ENCODE results near the gene TRRAP.

The TRRAP gene

DNA sequence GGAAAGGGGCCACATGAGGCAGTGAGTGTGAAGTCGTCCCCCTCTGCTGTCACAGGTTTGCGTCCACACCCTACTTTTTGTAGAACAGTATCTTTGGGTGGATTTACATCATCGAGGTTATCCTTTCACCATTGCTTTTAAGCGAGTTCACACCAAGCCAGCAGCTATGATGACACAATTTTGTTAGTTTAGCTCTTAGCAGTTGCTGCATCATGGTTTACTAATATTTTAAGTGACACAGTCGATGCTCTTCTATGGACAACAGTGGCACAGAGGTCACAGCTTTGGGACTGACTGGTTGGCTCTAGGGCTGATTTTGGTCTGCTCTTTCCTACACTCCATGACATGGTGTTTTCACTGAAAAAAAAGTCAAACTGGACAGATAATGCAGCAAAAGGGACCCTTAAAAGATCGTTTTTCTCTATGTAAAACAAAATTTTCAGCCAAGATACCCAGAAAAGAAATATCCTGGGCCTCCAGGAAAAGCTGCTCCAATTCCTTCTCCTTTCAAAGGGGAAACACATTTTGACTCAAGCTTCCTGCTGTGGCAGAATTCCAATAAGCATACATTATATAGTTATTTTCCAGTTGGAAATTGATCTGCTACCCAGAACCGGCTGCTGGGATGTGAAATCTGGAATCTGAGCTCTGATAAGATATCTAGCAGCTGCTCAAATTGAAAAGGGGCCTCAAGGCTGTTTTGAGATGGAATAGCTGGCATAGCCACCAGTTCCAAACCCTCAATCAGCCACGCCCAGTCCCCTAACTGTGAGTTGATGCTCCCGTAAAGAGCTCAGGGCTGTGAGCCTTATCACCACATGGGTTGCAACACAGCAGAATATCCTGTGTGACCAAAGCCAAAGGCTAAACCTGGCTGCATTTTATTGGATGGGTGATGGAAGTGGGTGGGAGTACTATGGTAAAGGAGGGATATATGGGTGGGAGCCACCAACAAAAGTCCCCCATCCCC lies 151.4 kb downstream of the TRRAP start:
- no peaks in the 10 kb centered on the region for H3K9me3 ChIP-seq (ENCODE audit: control insufficient read depth, low read length)
- no peaks in the 10 kb centered on the region for H3K4me1 ChIP-seq
- no peaks in the 10 kb centered on the region for H3K36me3 ChIP-seq (ENCODE audit: control insufficient read depth, insufficient read depth, low read length)
- TF ChIP-seq, protein P1, sequence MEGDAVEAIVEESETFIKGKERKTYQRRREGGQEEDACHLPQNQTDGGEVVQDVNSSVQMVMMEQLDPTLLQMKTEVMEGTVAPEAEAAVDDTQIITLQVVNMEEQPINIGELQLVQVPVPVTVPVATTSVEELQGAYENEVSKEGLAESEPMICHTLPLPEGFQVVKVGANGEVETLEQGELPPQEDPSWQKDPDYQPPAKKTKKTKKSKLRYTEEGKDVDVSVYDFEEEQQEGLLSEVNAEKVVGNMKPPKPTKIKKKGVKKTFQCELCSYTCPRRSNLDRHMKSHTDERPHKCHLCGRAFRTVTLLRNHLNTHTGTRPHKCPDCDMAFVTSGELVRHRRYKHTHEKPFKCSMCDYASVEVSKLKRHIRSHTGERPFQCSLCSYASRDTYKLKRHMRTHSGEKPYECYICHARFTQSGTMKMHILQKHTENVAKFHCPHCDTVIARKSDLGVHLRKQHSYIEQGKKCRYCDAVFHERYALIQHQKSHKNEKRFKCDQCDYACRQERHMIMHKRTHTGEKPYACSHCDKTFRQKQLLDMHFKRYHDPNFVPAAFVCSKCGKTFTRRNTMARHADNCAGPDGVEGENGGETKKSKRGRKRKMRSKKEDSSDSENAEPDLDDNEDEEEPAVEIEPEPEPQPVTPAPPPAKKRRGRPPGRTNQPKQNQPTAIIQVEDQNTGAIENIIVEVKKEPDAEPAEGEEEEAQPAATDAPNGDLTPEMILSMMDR (IDR thresholded peaks at IDR 0.05), result no peak
- H3K4me2 ChIP-seq (ENCODE audit: low read length), result no peak overlapping the region
- H3K9ac ChIP-seq, result no peak overlapping the region
- H3K27ac ChIP-seq, result peak overlapping the region; percentile 62
- no peak overlapping the region for H3K4me3 ChIP-seq (ENCODE audit: low read depth, low read length)
- H2AFZ ChIP-seq, result no peak overlapping the region
- H3K79me2 ChIP-seq, result no peaks in the 10 kb centered on the region
- H3K27me3 ChIP-seq (ENCODE audit: control insufficient read depth, insufficient read depth, low read length), result no peaks in the 10 kb centered on the region

DNA sequence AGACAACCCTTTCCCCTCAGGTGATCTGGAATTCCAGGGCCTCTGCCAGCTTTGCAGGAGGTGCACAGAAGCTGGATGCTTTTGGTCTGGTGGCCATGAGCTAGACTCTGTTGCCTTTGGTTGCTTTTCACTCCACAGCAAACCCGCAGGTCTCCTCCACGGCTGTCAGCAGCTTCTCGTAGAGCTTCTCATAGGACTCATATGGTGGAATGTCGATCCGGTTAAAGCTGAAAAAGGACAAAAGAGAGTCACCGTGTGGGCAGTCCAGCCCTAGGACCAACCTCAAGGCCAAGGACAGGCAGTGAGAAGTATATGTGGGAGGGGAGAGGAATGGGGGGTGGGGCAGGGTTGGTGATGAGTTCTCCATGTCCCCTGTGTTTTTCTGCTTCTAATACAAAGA lies 152.1 kb downstream of the TRRAP start:
- no peaks in the 10 kb centered on the region for H3K79me2 ChIP-seq
- H3K27ac ChIP-seq, result peak overlapping the region; percentile 62
- TF ChIP-seq, protein P1 (IDR thresholded peaks at IDR 0.05), result no peak
- H3K4me3 ChIP-seq (ENCODE audit: low read depth, low read length), result no peak overlapping the region
- H3K4me1 ChIP-seq, result no peaks in the 10 kb centered on the region
- no peak overlapping the region for H2AFZ ChIP-seq
- no peak overlapping the region for H3K9ac ChIP-seq
- H3K36me3 ChIP-seq (ENCODE audit: control insufficient read depth, insufficient read depth, low read length), result no peaks in the 10 kb centered on the region
- no peaks in the 10 kb centered on the region for H3K27me3 ChIP-seq (ENCODE audit: control insufficient read depth, insufficient read depth, low read length)
- no peak overlapping the region for H3K4me2 ChIP-seq (ENCODE audit: low read length)
- H3K9me3 ChIP-seq (ENCODE audit: control insufficient read depth, low read length), result no peaks in the 10 kb centered on the region

DNA sequence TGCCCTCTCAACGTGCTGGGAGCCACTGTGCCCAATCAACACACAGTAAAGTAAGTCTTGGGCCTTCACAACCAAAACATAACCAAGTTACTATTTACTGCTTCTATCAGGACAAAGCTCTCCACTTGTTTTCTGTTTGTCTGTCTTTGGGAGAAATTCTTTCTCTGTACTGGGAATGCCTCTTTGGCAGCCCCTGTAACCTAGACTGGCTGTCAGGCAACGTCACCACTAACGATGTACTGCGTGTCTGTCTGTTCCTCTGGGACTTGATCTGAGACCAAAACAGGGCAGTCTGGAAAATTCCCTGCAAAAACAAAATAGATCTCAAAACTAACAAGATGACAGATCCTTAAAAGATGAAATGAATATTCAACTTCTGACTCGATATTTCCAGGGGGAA lies 152.6 kb downstream of the TRRAP start:
- Histone ChIP-seq H3K27me3 (ENCODE audit: control insufficient read depth, insufficient read depth, low read length) (no peaks in the 10 kb centered on the region), H3K27ac (peak overlapping the region; percentile 62), H3K4me2 (ENCODE audit: low read length) (no peak overlapping the region), H3K9me3 (ENCODE audit: control insufficient read depth, low read length) (no peaks in the 10 kb centered on the region), H2AFZ (no peak overlapping the region), H3K36me3 (ENCODE audit: control insufficient read depth, insufficient read depth, low read length) (no peaks in the 10 kb centered on the region), H3K9ac (no peak overlapping the region), H3K79me2 (no peaks in the 10 kb centered on the region), H3K4me1 (no peaks in the 10 kb centered on the region), H3K4me3 (ENCODE audit: low read depth, low read length) (no peak overlapping the region)
- TF ChIP-seq, protein P1 (IDR thresholded peaks at IDR 0.05), result no peak

DNA sequence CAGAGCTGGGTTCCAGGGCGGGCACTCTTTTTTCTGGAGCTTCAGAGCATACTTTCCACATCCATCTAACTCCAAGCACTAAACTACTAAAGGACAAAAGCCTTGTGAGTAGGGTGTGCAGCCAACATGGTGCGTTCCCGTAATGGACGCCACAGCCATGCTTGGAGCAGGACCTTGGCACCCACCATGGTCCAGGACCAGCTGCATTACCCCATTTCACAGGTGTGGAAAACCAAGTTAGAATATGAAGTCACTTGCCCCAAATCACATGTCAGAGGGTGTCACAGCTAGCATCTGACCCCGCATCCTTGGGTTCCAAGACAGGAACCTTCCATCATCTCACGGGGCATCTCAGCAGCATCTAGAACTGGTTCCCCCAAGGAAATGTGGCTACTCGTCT lies 153.2 kb downstream of the TRRAP start:
- no peak overlapping the region for H3K9ac ChIP-seq

More for the DNA sequence above, 153.2 kb downstream of the TRRAP start:
- TF ChIP-seq, protein P1 (IDR thresholded peaks at IDR 0.05), result no peak
- Histone ChIP-seq H3K4me3 (ENCODE audit: low read depth, low read length) (no peak overlapping the region), H2AFZ (no peak overlapping the region), H3K79me2 (no peaks in the 10 kb centered on the region), H3K27ac (peak overlapping the region; percentile 33), H3K27me3 (ENCODE audit: control insufficient read depth, insufficient read depth, low read length) (no peaks in the 10 kb centered on the region), H3K4me1 (no peaks in the 10 kb centered on the region), H3K36me3 (ENCODE audit: control insufficient read depth, insufficient read depth, low read length) (no peaks in the 10 kb centered on the region), H3K9me3 (ENCODE audit: control insufficient read depth, low read length) (no peaks in the 10 kb centered on the region), H3K4me2 (ENCODE audit: low read length) (no peak overlapping the region)

Measured in parathyroid adenoma (tissue), 2 donors.